HCT116 (cell line): Measurements from ENCODE around the gene ARHGAP8. TPM values are rescaled to one million over a fixed set of nuclear protein-coding genes. Genes with fewer than 3 reads are reported as not detected.

Experiments
- ATAC-seq: fragments of 200-7000 bp; cut with Tn5 transposase; 2 replicates; pipeline ENCODE4 v1.9.1; 2020; ENCODE audit warnings: mild to moderate bottlenecking, moderate library complexity
- BruUV-seq: library from RNA; stranded (reverse); fragments of 400-500 nt; replicated peaks from 2 replicates; lab custom pipeline; 2021; lab: Mats Ljungman, UMichigan
- CTCF ChIA-PET: fragments of 300-600 bp; sonication (Branson Sonifier 250); formaldehyde crosslinking; loops from one replicate; lab custom pipeline; 2021; ENCODE audit warnings: antibody characterized with exemption; lab: Charles Lee
- POLR2A ChIA-PET: fragments of 300-600, 350-600 bp; sonication (Branson Sonifier 250); formaldehyde crosslinking; loops from one replicate; lab custom pipeline; 2021; ENCODE audit warnings: antibody characterized with exemption; lab: Charles Lee
- RAD21 ChIA-PET, 2 experiments: fragments of 300-600 bp; sonication (Branson Sonifier 250); formaldehyde crosslinking; loops; one replicate each; lab custom pipeline; 2023; ENCODE audit warnings: low total read pairs in 2 of 2; ENCODE audit not compliant: uncharacterized antibody in 2 of 2, unreplicated experiment in 2 of 2, low non-redundant PET in 1 of 2; lab: Charles Lee
- DNase-seq: peaks from one replicate; pipeline ENCODE4 v3.0.0-alpha.2; 2010; ENCODE audit warnings: low read depth, low spot score
- H2AFZ ChIP-seq: fragments of 200-600 bp; shearing (Covaris generic), sonication (generic); 2 replicates; pipeline ENCODE4 v1.6.1; 2017; ENCODE audit warnings: low read depth, mixed run types, mixed read lengths, antibody characterized with exemption, low read length; ENCODE audit not compliant: poor library complexity, severe bottlenecking
- H3K27ac ChIP-seq: 2 replicates; pipeline ENCODE4 v1.5.1; 2012; ENCODE audit warnings: low read depth, low read length
- H3K27me3 ChIP-seq: fragments of 200-600 bp; sonication (generic); 2 replicates; pipeline ENCODE4 v1.6.1; 2016; ENCODE audit warnings: mixed run types, low read length, mixed read lengths; ENCODE audit not compliant: insufficient read depth
- H3K36me3 ChIP-seq, 2 experiments: fragments of 200-500 bp in 1 of 2; fragments of 200-600 bp in 1 of 2; sonication (Bioruptor generic) in 1 of 2; sonication (generic) in 1 of 2; 2 replicates each; pipeline versions ENCODE4 v1.5.1 to v1.6.1; 2014 to 2016; ENCODE audit warnings: low read length in 2 of 2, inconsistent platforms in 1 of 2, mixed read lengths in 1 of 2, mixed run types in 1 of 2; ENCODE audit not compliant: insufficient read depth in 2 of 2, control insufficient read depth in 1 of 2
- H3K4me1 ChIP-seq, 2 experiments: fragments of 200-600 bp in 1 of 2; sonication (generic) in 1 of 2; 2 replicates each; pipeline versions ENCODE4 v1.5.1 to v1.6.1; 2012 to 2017; ENCODE audit warnings: low read length in 2 of 2, inconsistent platforms in 1 of 2, mild to moderate bottlenecking in 1 of 2, mixed read lengths in 1 of 2, mixed run types in 1 of 2, moderate library complexity in 1 of 2; ENCODE audit not compliant: insufficient read depth in 2 of 2, control insufficient read depth in 1 of 2
- H3K4me2 ChIP-seq: fragments of 200-600 bp; sonication (generic); 2 replicates; pipeline ENCODE4 v1.6.1; 2017; ENCODE audit warnings: mixed run types, low read length, mixed read lengths
- H3K4me3 ChIP-seq, 2 experiments: fragments of 200-600 bp in 1 of 2; sonication (generic) in 1 of 2; replicated peaks in 1 of 2; 2 replicates each; pipeline ENCODE4 v1.5.1; 2011 to 2016; ENCODE audit warnings: low read length in 2 of 2, control low read depth in 1 of 2, low read depth in 1 of 2, mild to moderate bottlenecking in 1 of 2, mixed read lengths in 1 of 2, mixed run types in 1 of 2
- H3K79me2 ChIP-seq: fragments of 200-600 bp; sonication (generic); 2 replicates; pipeline ENCODE4 v1.6.1; 2017; ENCODE audit warnings: mild to moderate bottlenecking, mixed run types, low read length, moderate library complexity, mixed read lengths; ENCODE audit not compliant: insufficient read depth
- H3K9ac ChIP-seq: fragments of 200-600 bp; sonication (generic); 2 replicates; pipeline ENCODE4 v1.6.1; 2016; ENCODE audit warnings: low read length, mixed read lengths
- H3K9me2 ChIP-seq: fragments of 200-600 bp; sonication (generic), shearing (Covaris generic); 2 replicates; pipeline ENCODE4 v1.6.1; 2017; ENCODE audit warnings: mixed run types, mild to moderate bottlenecking, moderate library complexity; ENCODE audit not compliant: insufficient read depth
- H3K9me3 ChIP-seq, 2 experiments: fragments of 200-500 bp in 1 of 2; fragments of 200-600 bp in 1 of 2; sonication (Bioruptor generic) in 1 of 2; sonication (generic) in 1 of 2; 2 replicates each; pipeline ENCODE4 v1.6.1; 2014 to 2017; ENCODE audit warnings: low read length in 2 of 2, mixed read lengths in 2 of 2, inconsistent platforms in 1 of 2, low read depth in 1 of 2, mild to moderate bottlenecking in 1 of 2, mixed run types in 1 of 2, moderate library complexity in 1 of 2; ENCODE audit not compliant: control insufficient read depth in 1 of 2, insufficient read depth in 1 of 2
- H4K20me1 ChIP-seq: fragments of 200-600 bp; sonication (generic), shearing (Covaris generic); 2 replicates; pipeline ENCODE4 v1.6.1; 2017; ENCODE audit warnings: mixed run types, mild to moderate bottlenecking, moderate library complexity; ENCODE audit not compliant: insufficient read depth
- ATF3 ChIP-seq: IDR thresholded peaks from 2 replicates; pipeline ENCODE4 v1.6.1; 2012
- CEBPB ChIP-seq: IDR thresholded peaks from 2 replicates; pipeline ENCODE4 v1.6.1; 2012; ENCODE audit warnings: low read depth
- EGR1 ChIP-seq: IDR thresholded peaks from 2 replicates; pipeline ENCODE4 v1.6.1; 2012; ENCODE audit warnings: low read depth
- ELF1 ChIP-seq: IDR thresholded peaks from 2 replicates; pipeline ENCODE4 v1.6.1; 2012; ENCODE audit warnings: low read depth, borderline replicate concordance
- EZH2 ChIP-seq: fragments of 200-600 bp; sonication (generic); IDR thresholded peaks from 2 replicates; pipeline ENCODE4 v1.6.1; 2017; ENCODE audit warnings: antibody characterized with exemption, mixed run types
- EZH2phosphoT487 ChIP-seq: fragments of 200-600 bp; IDR thresholded peaks from 2 replicates; pipeline ENCODE4 v1.6.1; 2018; ENCODE audit warnings: antibody characterized with exemption, borderline replicate concordance
- FOSL1 ChIP-seq: IDR thresholded peaks from 2 replicates; pipeline ENCODE4 v1.6.1; 2012; ENCODE audit warnings: low read depth
- MAX ChIP-seq: IDR thresholded peaks from 2 replicates; pipeline ENCODE4 v1.6.1; 2012
- POLR2A ChIP-seq: IDR thresholded peaks from 2 replicates; pipeline ENCODE4 v1.7.0; 2011; ENCODE audit warnings: borderline replicate concordance; ENCODE audit not compliant: insufficient read depth, insufficient read length; ENCODE audit errors: extremely low read depth
- RAD21 ChIP-seq: IDR thresholded peaks from 2 replicates; pipeline ENCODE4 v1.6.1; 2012; ENCODE audit warnings: low read depth, mild to moderate bottlenecking
- TCF7L2 ChIP-seq: IDR thresholded peaks from 2 replicates; pipeline ENCODE4 v1.7.0; 2011; ENCODE audit warnings: borderline replicate concordance, inconsistent platforms; ENCODE audit not compliant: insufficient read depth, insufficient read length; ENCODE audit errors: extremely low read depth
- YY1 ChIP-seq: IDR thresholded peaks from 2 replicates; pipeline ENCODE4 v1.6.1; 2011; ENCODE audit warnings: low read length, low read depth, moderate library complexity, mild to moderate bottlenecking; ENCODE audit not compliant: insufficient replicate concordance; ENCODE audit errors: extremely low read depth
- ZFX ChIP-seq: fragments of 450-650 bp; IDR thresholded peaks from 2 replicates; pipeline ENCODE4 v1.6.1; 2017
- ZNF274 ChIP-seq: fragments of 200-500 bp; sonication (Bioruptor generic); IDR thresholded peaks from 2 replicates; pipeline ENCODE4 v1.6.1; 2014; ENCODE audit warnings: mild to moderate bottlenecking, low read depth, low read length, inconsistent platforms
- intact Hi-C: fragments of 100-400 bp; cut with micrococcal nuclease; formaldehyde crosslinking; loops from 2 replicates; pipeline ENCODE4 v1.10.0; 2022
- total RNA-seq: library from RNA; stranded (reverse); gene quantifications from one replicate; pipeline ENCODE4 v1.2.1, GENCODE V29; 2021; ENCODE audit not compliant: unreplicated experiment
- TF ChIP-seq, protein P1 (sequence below): IDR thresholded peaks from 2 replicates; pipeline ENCODE4 v1.6.1; 2011; ENCODE audit warnings: mild to moderate bottlenecking, low read length, moderate library complexity; ENCODE audit not compliant: insufficient replicate concordance; ENCODE audit errors: extremely low read depth
- TF ChIP-seq, protein P2 (sequence below), 3 experiments: fragments of 200-600 bp in 1 of 3; sonication (generic) in 1 of 3; IDR thresholded peaks in 2 of 3; conservative IDR thresholded peaks in 1 of 3; 2 replicates each; pipeline ENCODE4 v1.5.1; 2012 to 2017; ENCODE audit warnings: low read depth in 2 of 3, low read length in 2 of 3, antibody characterized with exemption in 1 of 3, borderline replicate concordance in 1 of 3, control low read depth in 1 of 3, mild to moderate bottlenecking in 1 of 3, mixed read lengths in 1 of 3, mixed run types in 1 of 3, moderate library complexity in 1 of 3; ENCODE audit not compliant: insufficient read depth in 1 of 3

Gene ARHGAP8
- total RNA-seq, 1 experiment from 2014 or later, result 67.5 TPM

DNA sequence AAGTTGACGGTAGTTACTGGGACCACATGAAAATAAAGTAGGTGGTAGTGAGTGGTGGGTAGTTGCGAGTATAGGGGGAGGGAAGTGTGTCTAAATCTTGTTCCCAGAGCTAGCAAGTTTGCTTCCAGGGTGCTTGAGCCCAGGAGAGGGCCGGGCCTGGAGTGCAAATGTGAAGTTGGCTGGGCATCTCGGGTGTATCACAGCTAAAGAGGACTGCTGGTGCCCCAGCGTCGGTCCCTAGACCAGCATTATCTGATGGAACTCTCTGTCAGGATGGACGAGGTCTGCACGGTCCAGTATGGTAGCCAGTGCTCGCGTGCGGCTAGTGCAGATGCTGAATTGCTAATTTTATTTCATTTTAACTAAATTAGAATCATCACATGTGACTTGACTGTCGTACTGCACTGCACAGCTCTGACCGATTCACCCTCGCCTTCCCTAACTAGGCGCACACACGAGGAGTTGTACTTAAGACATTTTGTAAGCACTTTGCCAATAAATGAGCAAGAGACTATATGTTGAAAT, 75.4 kb downstream of the ARHGAP8 start:
- Histone ChIP-seq H3K27ac (no peak overlapping the region), H2AFZ (no peak overlapping the region), H3K9me3 (0 out of 4 replicates have a peak, but pooled peaks cover 0 to 3% of the 10 kb centered on the region in 2 experiments)
- intact Hi-C loops, result no loop called here
- TF ChIP-seq ATF3 (no peak), YY1 (no peak), MAX (no peak), CEBPB (no peak), EZH2phosphoT487 (no peak), TCF7L2 (no peak), FOSL1 (no peak), ELF1 (no peak), ZFX (no peak), EGR1 (no peak), EZH2 (no peak), ZNF274 (no peak), RAD21 (no peak), POLR2A (no peak)
- TF ChIP-seq, protein P1, sequence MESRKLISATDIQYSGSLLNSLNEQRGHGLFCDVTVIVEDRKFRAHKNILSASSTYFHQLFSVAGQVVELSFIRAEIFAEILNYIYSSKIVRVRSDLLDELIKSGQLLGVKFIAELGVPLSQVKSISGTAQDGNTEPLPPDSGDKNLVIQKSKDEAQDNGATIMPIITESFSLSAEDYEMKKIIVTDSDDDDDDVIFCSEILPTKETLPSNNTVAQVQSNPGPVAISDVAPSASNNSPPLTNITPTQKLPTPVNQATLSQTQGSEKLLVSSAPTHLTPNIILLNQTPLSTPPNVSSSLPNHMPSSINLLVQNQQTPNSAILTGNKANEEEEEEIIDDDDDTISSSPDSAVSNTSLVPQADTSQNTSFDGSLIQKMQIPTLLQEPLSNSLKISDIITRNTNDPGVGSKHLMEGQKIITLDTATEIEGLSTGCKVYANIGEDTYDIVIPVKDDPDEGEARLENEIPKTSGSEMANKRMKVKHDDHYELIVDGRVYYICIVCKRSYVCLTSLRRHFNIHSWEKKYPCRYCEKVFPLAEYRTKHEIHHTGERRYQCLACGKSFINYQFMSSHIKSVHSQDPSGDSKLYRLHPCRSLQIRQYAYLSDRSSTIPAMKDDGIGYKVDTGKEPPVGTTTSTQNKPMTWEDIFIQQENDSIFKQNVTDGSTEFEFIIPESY, result no peak
- TF ChIP-seq, protein P2, sequence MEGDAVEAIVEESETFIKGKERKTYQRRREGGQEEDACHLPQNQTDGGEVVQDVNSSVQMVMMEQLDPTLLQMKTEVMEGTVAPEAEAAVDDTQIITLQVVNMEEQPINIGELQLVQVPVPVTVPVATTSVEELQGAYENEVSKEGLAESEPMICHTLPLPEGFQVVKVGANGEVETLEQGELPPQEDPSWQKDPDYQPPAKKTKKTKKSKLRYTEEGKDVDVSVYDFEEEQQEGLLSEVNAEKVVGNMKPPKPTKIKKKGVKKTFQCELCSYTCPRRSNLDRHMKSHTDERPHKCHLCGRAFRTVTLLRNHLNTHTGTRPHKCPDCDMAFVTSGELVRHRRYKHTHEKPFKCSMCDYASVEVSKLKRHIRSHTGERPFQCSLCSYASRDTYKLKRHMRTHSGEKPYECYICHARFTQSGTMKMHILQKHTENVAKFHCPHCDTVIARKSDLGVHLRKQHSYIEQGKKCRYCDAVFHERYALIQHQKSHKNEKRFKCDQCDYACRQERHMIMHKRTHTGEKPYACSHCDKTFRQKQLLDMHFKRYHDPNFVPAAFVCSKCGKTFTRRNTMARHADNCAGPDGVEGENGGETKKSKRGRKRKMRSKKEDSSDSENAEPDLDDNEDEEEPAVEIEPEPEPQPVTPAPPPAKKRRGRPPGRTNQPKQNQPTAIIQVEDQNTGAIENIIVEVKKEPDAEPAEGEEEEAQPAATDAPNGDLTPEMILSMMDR (IDR thresholded peaks at IDR 0.05 in 2 of 3, conservative IDR thresholded peaks at IDR 0.05 in 1 of 3; ENCODE audit: borderline replicate concordance in 1 of 3, insufficient read depth in 1 of 3, low read depth in 2 of 3, low read length in 2 of 3), result no peak
- TF ChIP-seq, all 23 proteins: peak for 0
- Histone ChIP-seq H3K9me2 (no peaks in the 10 kb centered on the region), H3K27me3 (no peaks in the 10 kb centered on the region), H3K79me2 (no peaks in the 10 kb centered on the region; the same call in 1 of the 2 replicates), H3K4me1 (no peaks in the 10 kb centered on the region), H3K4me3 (no peak overlapping the region), H3K4me2 (no peak overlapping the region), H3K36me3 (peaks cover 9 to 28% of the 10 kb centered on the region in 2 experiments; a peak in 3 of 4 replicates), H3K9ac (no peak overlapping the region), H4K20me1 (no peaks in the 10 kb centered on the region)
- peak; percentile 47 for ATAC-seq
- POLR2A ChIA-PET, result no interaction called here
- no TSS peak for BruUV-seq
- RAD21 ChIA-PET, result no interaction called here
- no peak for DNase-seq
- CTCF ChIA-PET, result no interaction called here
